ENCODE data around the gene PTGIS. TPM values are rescaled to one million over a fixed set of nuclear protein-coding genes. Genes with fewer than 3 reads are reported as not detected.

PTGIS gene
- polyA plus RNA-seq, 1 donor (not counting 4 experiments of a cell fraction or from before 2014, with no cell fraction given), result not detected

- H2AFZ ChIP-seq (ENCODE audit: control insufficient read depth, low read length), result no peak overlapping the region
- H3K27me3 ChIP-seq (ENCODE audit: control insufficient read depth, extremely low read depth, insufficient read depth, low read length), result no peaks in the 10 kb centered on the region
- dilution Hi-C loops (cut with MboI; ENCODE audit: extremely low pct_ligation_motif_present, low sequenced_read_pairs), result no loop called here
- H3K9me1 ChIP-seq (ENCODE audit: control insufficient read depth, extremely low read depth, insufficient read depth, low read length), result no peaks in the 10 kb centered on the region
- peaks cover 5% of the 10 kb centered on the region for H3K4me1 ChIP-seq (ENCODE audit: control insufficient read depth, extremely low read depth, insufficient read depth, low read length)
- no peak overlapping the region for H3K4me2 ChIP-seq (ENCODE audit: control insufficient read depth, extremely low read depth, insufficient read depth, low read depth, low read length)
- DNase-seq (ENCODE audit: low read depth, low spot score) (no peak), FAIRE-seq (no peak)
- H3K4me3 ChIP-seq (ENCODE audit: control insufficient read depth in 2 of 3, extremely low read depth in 1 of 3, insufficient read depth in 2 of 3, low read depth in 1 of 3, low read length in 3 of 3), result no peak overlapping the region
- H3K9me3 ChIP-seq (ENCODE audit: control insufficient read depth, low read depth, low read length), result no peaks in the 10 kb centered on the region
- H4K20me1 ChIP-seq (ENCODE audit: control insufficient read depth, extremely low read depth, insufficient read depth, low read length), result no peaks in the 10 kb centered on the region
- H3K79me2 ChIP-seq (ENCODE audit: control insufficient read depth, insufficient read depth, low read length), result no peaks in the 10 kb centered on the region
- H3K36me3 ChIP-seq (ENCODE audit: control insufficient read depth in 2 of 2, extremely low read depth in 1 of 2, insufficient read depth in 2 of 2, low read length in 2 of 2), result no peaks in the 10 kb centered on the region
- no peak overlapping the region for H3K27ac ChIP-seq (ENCODE audit: control insufficient read depth, insufficient read depth, low read length)
- TF ChIP-seq EZH2 (IDR thresholded peaks at IDR 0.05; ENCODE audit: low read length) (no peak), CTCF (optimal IDR thresholded peaks at IDR 0.05 in 1 of 3, IDR thresholded peaks at IDR 0.05 in 1 of 3, conservative IDR thresholded peaks at IDR 0.05 in 1 of 3; ENCODE audit: extremely low read depth in 1 of 3, insufficient read depth in 2 of 3, low read length in 3 of 3) (no peak)
- H3K9ac ChIP-seq (ENCODE audit: control insufficient read depth, extremely low read depth, insufficient read depth, low read length), result no peak overlapping the region
Observed at GRCh38 chr20:49526056-49526455, 41.9 kb downstream of the PTGIS start.

- no peaks in the 10 kb centered on the region for H3K36me3 ChIP-seq (ENCODE audit: control insufficient read depth in 2 of 2, extremely low read depth in 1 of 2, insufficient read depth in 2 of 2, low read length in 2 of 2)
- no peak overlapping the region for H3K27ac ChIP-seq (ENCODE audit: control insufficient read depth, insufficient read depth, low read length)
- no peaks in the 10 kb centered on the region for H3K9me1 ChIP-seq (ENCODE audit: control insufficient read depth, extremely low read depth, insufficient read depth, low read length)
- H4K20me1 ChIP-seq (ENCODE audit: control insufficient read depth, extremely low read depth, insufficient read depth, low read length), result no peaks in the 10 kb centered on the region
- H3K27me3 ChIP-seq (ENCODE audit: control insufficient read depth, extremely low read depth, insufficient read depth, low read length), result no peaks in the 10 kb centered on the region
- FAIRE-seq (no peak), DNase-seq (ENCODE audit: low read depth, low spot score) (no peak)
- H2AFZ ChIP-seq (ENCODE audit: control insufficient read depth, low read length), result no peak overlapping the region
- TF ChIP-seq EZH2 (IDR thresholded peaks at IDR 0.05; ENCODE audit: low read length), result no peak
- TF ChIP-seq CTCF (optimal IDR thresholded peaks at IDR 0.05 in 1 of 3, IDR thresholded peaks at IDR 0.05 in 1 of 3, conservative IDR thresholded peaks at IDR 0.05 in 1 of 3; ENCODE audit: extremely low read depth in 1 of 3, insufficient read depth in 2 of 3, low read length in 3 of 3), result no peak
- no peaks in the 10 kb centered on the region for H3K9me3 ChIP-seq (ENCODE audit: control insufficient read depth, low read depth, low read length)
- H3K4me3 ChIP-seq (ENCODE audit: control insufficient read depth in 2 of 3, extremely low read depth in 1 of 3, insufficient read depth in 2 of 3, low read depth in 1 of 3, low read length in 3 of 3), result no peak overlapping the region
- dilution Hi-C loops (cut with MboI; ENCODE audit: extremely low pct_ligation_motif_present, low sequenced_read_pairs), result no loop called here
- H3K79me2 ChIP-seq (ENCODE audit: control insufficient read depth, insufficient read depth, low read length), result no peaks in the 10 kb centered on the region
- H3K4me1 ChIP-seq (ENCODE audit: control insufficient read depth, extremely low read depth, insufficient read depth, low read length), result no peaks in the 10 kb centered on the region
- no peak overlapping the region for H3K4me2 ChIP-seq (ENCODE audit: control insufficient read depth, extremely low read depth, insufficient read depth, low read depth, low read length)
- H3K9ac ChIP-seq (ENCODE audit: control insufficient read depth, extremely low read depth, insufficient read depth, low read length), result no peak overlapping the region
Observed at GRCh38 chr20:49523767-49524360, 44.1 kb downstream of the PTGIS start.

Measured in keratinocyte (primary cell).